Measurements from ENCODE around the gene ATP6V0A1. TPM values are rescaled to one million over a fixed set of nuclear protein-coding genes. Genes with fewer than 3 reads are reported as not detected.

ATP6V0A1 gene
- total RNA-seq, 1 experiment from 2014 or later, result 53.4 TPM

- BruUV-seq (replicated peaks), result no TSS peak
- H3K9me3 ChIP-seq (ENCODE audit: control insufficient read depth, insufficient read depth, low read depth, low read length), result no peaks in the 10 kb centered on the region
- H3K4me1 ChIP-seq (ENCODE audit: control insufficient read depth, insufficient read depth, low read length), result peaks cover 64% of the 10 kb centered on the region
- TF ChIP-seq POLR2AphosphoS5 (IDR thresholded peaks at IDR 0.05; ENCODE audit: low read depth, low read length), result no peak
- 0 out of 2 replicates have a peak, but pooled peaks have one; percentile 43 for TF ChIP-seq TCF7L2 (IDR thresholded peaks at IDR 0.05; ENCODE audit: low read depth, low read length)
- H3K27ac ChIP-seq (ENCODE audit: low read length), result peak overlapping the region; percentile 97
- H3K27me3 ChIP-seq (ENCODE audit: control insufficient read depth, insufficient read depth, low read length), result no peaks in the 10 kb centered on the region
- ATAC-seq (no peak), DNase-seq (ENCODE audit: low read depth, low spot score) (no peak)
- intact Hi-C loops (cut with micrococcal nuclease; ENCODE audit: unreplicated experiment) (loop anchor here (10.0 kb wide), 2 partner anchors 96 to 206 kb away; partner anchors contain the start of gene CAVIN1), in situ Hi-C loops (cut with HindIII; ENCODE audit: low pct_unique_long_range_greater_than_20kb, low sequenced_read_pairs) (no loop called here)
- no peaks in the 10 kb centered on the region for H3K36me3 ChIP-seq (ENCODE audit: control insufficient read depth, insufficient read depth, low read length)
- no peak overlapping the region for H3K4me3 ChIP-seq (ENCODE audit: low read depth in 2 of 2, low read length in 2 of 2)
- ChIA-PET POLR2A (interaction anchor here (0.5 kb wide), 1 partner anchor 255 kb away, joined by 3 read pairs; no protein-coding TSS in a partner anchor), CTCF (no interaction called here)
Observed at GRCh38 chr17:42521036-42521435, 62.4 kb downstream of the ATP6V0A1 start.

GRCh38 chr17:42521666-42522262, 63.1 kb downstream of the ATP6V0A1 start:
- TF ChIP-seq REST (IDR thresholded peaks at IDR 0.05; ENCODE audit: insufficient read depth in 1 of 2, low read depth in 2 of 2, low read length in 1 of 2), result no peak
- Histone ChIP-seq H3K4me3 (ENCODE audit: low read depth in 2 of 2, low read length in 2 of 2) (no peak overlapping the region), H3K27me3 (ENCODE audit: control insufficient read depth, insufficient read depth, low read length) (no peaks in the 10 kb centered on the region), H3K36me3 (ENCODE audit: control insufficient read depth, insufficient read depth, low read length) (no peaks in the 10 kb centered on the region), H3K4me1 (ENCODE audit: control insufficient read depth, insufficient read depth, low read length) (peaks cover 61% of the 10 kb centered on the region), H3K9me3 (ENCODE audit: control insufficient read depth, insufficient read depth, low read depth, low read length) (no peaks in the 10 kb centered on the region), H3K27ac (ENCODE audit: low read length) (peak overlapping the region; percentile 97)
- ChIA-PET CTCF (no interaction called here), POLR2A (no interaction called here)
- ATAC-seq (no peak), DNase-seq (ENCODE audit: low read depth, low spot score) (no peak)
- in situ Hi-C loops (cut with HindIII; ENCODE audit: low pct_unique_long_range_greater_than_20kb, low sequenced_read_pairs) (no loop called here), intact Hi-C loops (cut with micrococcal nuclease; ENCODE audit: unreplicated experiment) (loop anchor here (10.0 kb wide), 2 partner anchors 97 to 207 kb away; partner anchors contain the start of gene CAVIN1)
- no TSS peak for BruUV-seq (replicated peaks)

- peak overlapping the region; percentile 97 for H3K27ac ChIP-seq (ENCODE audit: low read length)
- H3K4me1 ChIP-seq (ENCODE audit: control insufficient read depth, insufficient read depth, low read length), result peaks cover 59% of the 10 kb centered on the region
- DNase-seq (ENCODE audit: low read depth, low spot score) (no peak), ATAC-seq (no peak)
- in situ Hi-C loops (cut with HindIII; ENCODE audit: low pct_unique_long_range_greater_than_20kb, low sequenced_read_pairs) (no loop called here), intact Hi-C loops (cut with micrococcal nuclease; ENCODE audit: unreplicated experiment) (loop anchor here (10.0 kb wide), 2 partner anchors 98 to 208 kb away; partner anchors contain the start of gene CAVIN1)
- no peaks in the 10 kb centered on the region for H3K36me3 ChIP-seq (ENCODE audit: control insufficient read depth, insufficient read depth, low read length)
- no peaks in the 10 kb centered on the region for H3K27me3 ChIP-seq (ENCODE audit: control insufficient read depth, insufficient read depth, low read length)
- ChIA-PET CTCF (no interaction called here), POLR2A (no interaction called here)
- no TSS peak for BruUV-seq (replicated peaks)
- TF ChIP-seq SIN3A (IDR thresholded peaks at IDR 0.05; ENCODE audit: borderline replicate concordance, insufficient read depth, low read depth, low read length) (no peak), REST (IDR thresholded peaks at IDR 0.05; ENCODE audit: insufficient read depth in 1 of 2, low read depth in 2 of 2, low read length in 1 of 2) (no peak), TCF7L2 (IDR thresholded peaks at IDR 0.05; ENCODE audit: low read depth, low read length) (no peak), CTCF (IDR thresholded peaks at IDR 0.05) (no peak), POLR2AphosphoS5 (IDR thresholded peaks at IDR 0.05; ENCODE audit: low read depth, low read length) (no peak)
- H3K9me3 ChIP-seq (ENCODE audit: control insufficient read depth, insufficient read depth, low read depth, low read length), result no peaks in the 10 kb centered on the region
- H3K4me3 ChIP-seq (ENCODE audit: low read depth in 2 of 2, low read length in 2 of 2), result no peak overlapping the region
Observed at GRCh38 chr17:42522263-42522790, 63.6 kb downstream of the ATP6V0A1 start.

All from Panc1 (cell line).